ENCODE results near the gene GCC2. TPM values are rescaled to one million over a fixed set of nuclear protein-coding genes. Genes with fewer than 3 reads are reported as not detected.

Gene GCC2
- total and polyA plus RNA-seq, 2 donors from 2014 or later = 9.5 to 74.5 TPM

DNA sequence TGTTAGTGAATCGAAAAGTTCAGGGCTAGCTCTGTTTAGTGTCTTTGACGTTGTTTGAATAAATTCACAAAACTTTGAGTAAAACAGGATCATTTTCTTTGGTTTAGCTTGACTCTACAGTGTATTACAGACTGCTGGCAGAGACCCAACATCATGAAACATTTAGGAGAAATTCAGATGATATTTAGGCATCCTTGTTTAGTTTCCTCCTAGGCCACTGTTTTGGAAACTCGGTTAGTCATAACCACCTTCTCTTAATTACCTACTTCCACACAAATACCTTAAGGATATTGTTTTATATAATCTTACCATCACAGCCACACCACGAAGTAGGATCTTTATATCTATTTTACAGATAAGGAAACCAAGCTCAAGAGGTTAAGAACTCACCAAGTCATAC, 93.1 kb downstream of the GCC2 start:
- no peaks in the 10 kb centered on the region for H3K9me3 ChIP-seq (ENCODE audit: control insufficient read depth in 2 of 3, insufficient read depth in 1 of 3, low read length in 3 of 3)
- peaks cover 0 to 20% (median 12%) of the 10 kb centered on the region in 3 donors for H3K4me1 ChIP-seq (ENCODE audit: control insufficient read depth in 2 of 3, insufficient read depth in 2 of 3, low read depth in 1 of 3, low read length in 3 of 3)
- no peaks in the 10 kb centered on the region for H3K36me3 ChIP-seq (ENCODE audit: control insufficient read depth in 2 of 3, insufficient read depth in 3 of 3, low read length in 3 of 3)
- no peak overlapping the region for H3K9ac ChIP-seq (ENCODE audit: low read length in 3 of 3)
- DNase-seq (no peak), FAIRE-seq (no peak)
- no peak overlapping the region for H3K4me3 ChIP-seq (ENCODE audit: low read length in 3 of 3)
- intact Hi-C loops (cut with DNase I) = no loop called here
- H3K27ac ChIP-seq (ENCODE audit: low read depth in 2 of 2, low read length in 2 of 2) = no peak overlapping the region
- TF ChIP-seq, protein P1, sequence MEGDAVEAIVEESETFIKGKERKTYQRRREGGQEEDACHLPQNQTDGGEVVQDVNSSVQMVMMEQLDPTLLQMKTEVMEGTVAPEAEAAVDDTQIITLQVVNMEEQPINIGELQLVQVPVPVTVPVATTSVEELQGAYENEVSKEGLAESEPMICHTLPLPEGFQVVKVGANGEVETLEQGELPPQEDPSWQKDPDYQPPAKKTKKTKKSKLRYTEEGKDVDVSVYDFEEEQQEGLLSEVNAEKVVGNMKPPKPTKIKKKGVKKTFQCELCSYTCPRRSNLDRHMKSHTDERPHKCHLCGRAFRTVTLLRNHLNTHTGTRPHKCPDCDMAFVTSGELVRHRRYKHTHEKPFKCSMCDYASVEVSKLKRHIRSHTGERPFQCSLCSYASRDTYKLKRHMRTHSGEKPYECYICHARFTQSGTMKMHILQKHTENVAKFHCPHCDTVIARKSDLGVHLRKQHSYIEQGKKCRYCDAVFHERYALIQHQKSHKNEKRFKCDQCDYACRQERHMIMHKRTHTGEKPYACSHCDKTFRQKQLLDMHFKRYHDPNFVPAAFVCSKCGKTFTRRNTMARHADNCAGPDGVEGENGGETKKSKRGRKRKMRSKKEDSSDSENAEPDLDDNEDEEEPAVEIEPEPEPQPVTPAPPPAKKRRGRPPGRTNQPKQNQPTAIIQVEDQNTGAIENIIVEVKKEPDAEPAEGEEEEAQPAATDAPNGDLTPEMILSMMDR (IDR thresholded peaks at IDR 0.05; ENCODE audit: borderline replicate concordance, extremely low read depth, insufficient read depth) = no peak
- no peaks in the 10 kb centered on the region for H3K27me3 ChIP-seq (ENCODE audit: control insufficient read depth, insufficient read depth, low read length)

DNA sequence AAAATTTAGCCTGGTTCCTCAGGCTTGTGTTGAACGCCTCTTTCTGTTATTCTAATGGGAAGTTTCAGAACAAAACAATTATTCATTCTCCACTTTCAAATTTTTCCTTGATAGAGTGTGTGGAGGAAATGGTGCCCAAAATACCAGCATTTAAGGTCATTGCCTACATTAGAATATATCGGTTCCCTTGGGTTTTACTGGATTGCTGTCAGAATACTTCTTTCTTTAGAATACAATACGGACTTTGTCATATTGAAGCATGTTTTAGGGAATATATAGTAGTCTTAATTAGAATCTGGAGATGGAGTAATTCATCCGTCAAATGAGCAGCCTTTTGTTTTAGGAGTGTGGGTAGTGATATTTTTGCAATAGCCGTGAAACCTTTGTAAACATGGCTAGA, 98.6 kb downstream of the GCC2 start:
- Histone ChIP-seq H3K27ac (ENCODE audit: low read depth in 2 of 2, low read length in 2 of 2) (no peak overlapping the region), H3K36me3 (ENCODE audit: control insufficient read depth in 2 of 3, insufficient read depth in 3 of 3, low read length in 3 of 3) (no peaks in the 10 kb centered on the region), H3K9me3 (ENCODE audit: control insufficient read depth in 2 of 3, insufficient read depth in 1 of 3, low read length in 3 of 3) (no peaks in the 10 kb centered on the region), H3K9ac (ENCODE audit: low read length in 3 of 3) (no peak overlapping the region), H3K27me3 (ENCODE audit: control insufficient read depth, insufficient read depth, low read length) (no peaks in the 10 kb centered on the region), H3K4me1 (ENCODE audit: control insufficient read depth in 2 of 3, insufficient read depth in 2 of 3, low read depth in 1 of 3, low read length in 3 of 3) (peaks cover 0 to 9% (median 3%) of the 10 kb centered on the region in 3 donors), H3K4me3 (ENCODE audit: low read length in 3 of 3) (no peak overlapping the region)
- FAIRE-seq = no peak
- TF ChIP-seq, protein P1 (IDR thresholded peaks at IDR 0.05; ENCODE audit: borderline replicate concordance, extremely low read depth, insufficient read depth) = no peak
- no peak for DNase-seq
- intact Hi-C loops (cut with DNase I) = no loop called here

DNA sequence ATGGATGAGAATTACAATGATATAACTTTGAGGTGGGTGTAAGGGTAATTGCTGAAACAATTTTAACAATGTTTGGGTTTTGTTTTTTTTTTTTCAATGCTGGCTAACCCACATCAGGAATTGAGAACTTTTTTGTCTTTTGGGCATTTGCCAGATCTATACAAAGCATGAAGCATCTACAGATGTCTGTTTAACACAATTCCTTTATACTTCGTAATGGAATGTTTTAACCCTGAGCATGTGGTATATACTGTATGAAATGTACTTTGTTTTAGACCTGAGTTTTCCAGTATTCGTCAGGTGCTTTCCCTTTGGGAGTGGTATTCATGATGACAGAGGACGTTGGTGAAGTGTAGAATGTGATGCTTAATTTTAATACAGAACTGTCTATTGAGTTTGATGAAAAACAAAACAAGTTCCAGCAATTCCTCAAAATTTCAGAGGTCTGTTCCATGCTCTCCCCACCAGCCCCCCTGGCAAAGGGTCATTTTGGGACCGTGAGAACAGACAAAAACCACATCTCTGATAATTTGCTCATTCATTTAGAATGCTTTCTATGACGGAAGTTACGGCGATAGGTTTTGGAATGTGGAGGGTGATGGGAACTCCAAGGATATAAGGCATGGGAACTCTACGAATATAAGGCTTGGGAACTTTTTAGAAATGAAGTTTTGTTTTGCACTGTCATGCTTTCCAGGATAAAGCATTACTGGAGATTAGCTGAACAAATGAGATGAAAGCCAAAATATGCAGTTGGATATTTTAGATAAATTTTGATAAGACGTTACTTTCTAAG, 99.4 kb downstream of the GCC2 start:
- Histone ChIP-seq H3K4me3 (ENCODE audit: low read length in 3 of 3) (no peak overlapping the region), H3K36me3 (ENCODE audit: control insufficient read depth in 2 of 3, insufficient read depth in 3 of 3, low read length in 3 of 3) (no peaks in the 10 kb centered on the region), H3K27ac (ENCODE audit: low read depth in 2 of 2, low read length in 2 of 2) (no peak overlapping the region), H3K4me1 (ENCODE audit: control insufficient read depth in 2 of 3, insufficient read depth in 2 of 3, low read depth in 1 of 3, low read length in 3 of 3) (peaks cover 0 to 13% (median 5%) of the 10 kb centered on the region in 3 donors), H3K9me3 (ENCODE audit: control insufficient read depth in 2 of 3, insufficient read depth in 1 of 3, low read length in 3 of 3) (no peaks in the 10 kb centered on the region), H3K9ac (ENCODE audit: low read length in 3 of 3) (no peak overlapping the region), H3K27me3 (ENCODE audit: control insufficient read depth, insufficient read depth, low read length) (no peaks in the 10 kb centered on the region)
- FAIRE-seq (no peak), DNase-seq (no peak)
- intact Hi-C loops (cut with DNase I) = no loop called here
- TF ChIP-seq, protein P1 (IDR thresholded peaks at IDR 0.05; ENCODE audit: borderline replicate concordance, extremely low read depth, insufficient read depth) = no peak

All from kidney (tissue), 14 donors.